GM23338 (cell line): ENCODE data around the gene NUDT4.

Source experiments
- CREB1 ChIP-seq: fragments of 250-450 bp; sonication (Bioruptor Pico); IDR thresholded peaks from 2 replicates; pipeline ENCODE4 v1.5.0; 2020; ENCODE audit warnings: low read depth, mild to moderate bottlenecking, moderate library complexity
- CTCF ChIP-seq, 2 experiments: fragments of 200-600 bp in 1 of 2; sonication (generic) in 1 of 2; conservative IDR thresholded peaks; 2 replicates each; pipeline versions ENCODE4 v1.5.1 to v1.6.1; 2016 to 2017; ENCODE audit warnings: antibody characterized with exemption in 2 of 2, low read depth in 2 of 2, mild to moderate bottlenecking in 2 of 2, moderate library complexity in 1 of 2
- EZH2 ChIP-seq: fragments of 200-600 bp; sonication (generic); IDR thresholded peaks from one replicate; pipeline ENCODE4 v1.8.0; 2017; ENCODE audit warnings: antibody characterized with exemption, mild to moderate bottlenecking, low read depth; ENCODE audit not compliant: unreplicated experiment
- EZH2phosphoT487 ChIP-seq: fragments of 200-600 bp; sonication (generic); IDR thresholded peaks from one replicate; pipeline ENCODE4 v1.8.1; 2018; ENCODE audit warnings: antibody characterized with exemption; ENCODE audit not compliant: unreplicated experiment
- JUNB ChIP-seq: IDR thresholded peaks from one replicate; pipeline ENCODE4 v1.6.1; 2016; ENCODE audit warnings: antibody characterized with exemption; ENCODE audit not compliant: unreplicated experiment
- NANOG ChIP-seq: IDR thresholded peaks from 2 replicates; pipeline ENCODE4 v1.6.1; 2016; ENCODE audit warnings: antibody characterized with exemption, borderline replicate concordance
- POLR2AphosphoS5 ChIP-seq: IDR thresholded peaks from 2 replicates; pipeline ENCODE4 v1.6.1; 2016; ENCODE audit warnings: antibody characterized with exemption, low read depth
- REST ChIP-seq: IDR thresholded peaks from one replicate; pipeline ENCODE4 v1.6.1; 2018; ENCODE audit warnings: antibody characterized with exemption; ENCODE audit not compliant: unreplicated experiment
- ZNF331 ChIP-seq: fragments of 250-450 bp; sonication (Bioruptor Pico); IDR thresholded peaks from 2 replicates; pipeline ENCODE4 v1.5.0; 2020; ENCODE audit warnings: low read depth, mild to moderate bottlenecking, moderate library complexity
- ZNF462 ChIP-seq: fragments of 250-450 bp; sonication (Bioruptor Pico); IDR thresholded peaks from 2 replicates; pipeline ENCODE4 v1.5.0; 2020; ENCODE audit warnings: mild to moderate bottlenecking, moderate library complexity

- TF ChIP-seq ZNF331 (no peak), ZNF462 (CRISPR knock-in tag) (no peak), CTCF (conservative IDR thresholded peaks at IDR 0.05; ENCODE audit: low read depth in 2 of 2) (no peak), NANOG (no peak), EZH2 (no peak), REST (no peak), POLR2AphosphoS5 (no peak), JUNB (no peak), CREB1 (CRISPR knock-in tag) (no peak), EZH2phosphoT487 (no peak)
These were observed 19.7 kb upstream of the NUDT4 start for GRCh38 chr12:93358058-93358457.
